Fibroblast of lung (primary cell): ENCODE results near the gene TMEM116.

Experiments
- CTCF ChIP-seq, 2 donors: IDR thresholded peaks in 1 of 2; conservative IDR thresholded peaks in 1 of 2; 1 replicate in 1 of 2; 2 replicates in 1 of 2; pipeline ENCODE4 v1.5.1; 2011 to 2012; ENCODE audit warnings: low read length in 2 of 2, control low read depth in 1 of 2, inconsistent platforms in 1 of 2, low read depth in 1 of 2, mild to moderate bottlenecking in 1 of 2
- EZH2 ChIP-seq: IDR thresholded peaks from 2 replicates; pipeline ENCODE4 v1.5.1; 2012; ENCODE audit warnings: low read length, control low read depth, mild to moderate bottlenecking; ENCODE audit errors: missing control alignments

- TF ChIP-seq CTCF (conservative IDR thresholded peaks at IDR 0.05 in 1 of 2, IDR thresholded peaks at IDR 0.05 in 1 of 2; ENCODE audit: low read depth in 1 of 2, low read length in 2 of 2) (no peak), EZH2 (no peak)
Observed at GRCh38 chr12:111964935-111965334, 48.0 kb downstream of the TMEM116 start.
